Gastroesophageal sphincter (tissue), 4 donors: ENCODE measurements around the gene ZNF385B. TPM values are rescaled to one million over a fixed set of nuclear protein-coding genes. Genes with fewer than 3 reads are reported as not detected.

Experiments used
- ATAC-seq: fragments of 150-250 bp; one replicate; pipeline ENCODE4 v1.9.1; 2016; ENCODE audit warnings: mild to moderate bottlenecking, moderate library complexity
- H3K27ac ChIP-seq, 4 donors: fragments of 200-600 bp; sonication (generic) in 3 of 4; 1 replicate in 3 of 4; 2 replicates in 1 of 4; pipeline ENCODE4 v1.5.1; 2016 to 2019
- H3K27me3 ChIP-seq: fragments of 200-600 bp; sonication (generic); one replicate; pipeline ENCODE4 v1.5.1; 2019
- H3K36me3 ChIP-seq, 2 donors: fragments of 200-600 bp; sonication (generic); one replicate each; pipeline ENCODE4 v1.5.1; 2019; ENCODE audit warnings: control low read depth in 1 of 2
- H3K4me1 ChIP-seq, 3 donors: fragments of 200-600 bp; sonication (generic); 1 replicate in 2 of 3; 2 replicates in 1 of 3; pipeline ENCODE4 v1.5.1; 2016 to 2019; ENCODE audit warnings: control low read depth in 2 of 3
- H3K4me3 ChIP-seq, 2 donors: fragments of 200-600 bp; sonication (generic); one replicate each; pipeline ENCODE4 v1.5.1; 2019; ENCODE audit warnings: mild to moderate bottlenecking in 1 of 2, moderate library complexity in 1 of 2
- H3K9me3 ChIP-seq, 3 donors: fragments of 200-600 bp; sonication (generic); one replicate each; pipeline ENCODE4 v1.5.1; 2017 to 2019; ENCODE audit warnings: control low read depth in 2 of 3
- CTCF ChIP-seq, 4 experiments: fragments of 200-600 bp in 2 of 4; fragments of 450-650 bp in 2 of 4; sonication (generic) in 1 of 4; IDR thresholded peaks; one replicate each; pipeline ENCODE4 v1.5.1; 2017 to 2019; ENCODE audit warnings: antibody characterized with exemption in 4 of 4, mild to moderate bottlenecking in 2 of 4, moderate library complexity in 2 of 4
- EP300 ChIP-seq: sonication (generic); formaldehyde crosslinking; IDR thresholded peaks from one replicate; pipeline ENCODE4 v1.6.1; 2017; ENCODE audit warnings: antibody characterized with exemption, mild to moderate bottlenecking
- POLR2A ChIP-seq, 2 donors: fragments of 450-650 bp; IDR thresholded peaks; one replicate each; pipeline ENCODE4 v1.6.1; 2017; ENCODE audit warnings: antibody characterized with exemption in 2 of 2, mild to moderate bottlenecking in 2 of 2, moderate library complexity in 1 of 2
- POLR2AphosphoS5 ChIP-seq: sonication (generic); formaldehyde crosslinking; IDR thresholded peaks from one replicate; pipeline ENCODE4 v1.6.1; 2017; ENCODE audit warnings: antibody characterized with exemption
- WGBS, 2 donors: methylation state at CpG; one replicate each; pipeline ENCODE4 v1.1.5; 2018; ENCODE audit warnings: low coverage in 1 of 2; 5-methylcytosine and 5-hydroxymethylcytosine counted together
- total RNA-seq, 4 donors: library from RNA; depleted of rRNA; stranded (reverse); fragments of >200 nt; gene quantifications; one replicate each; pipeline ENCODE4 v1.1.0, GENCODE V29; 2016

ZNF385B gene
- total RNA-seq, 4 donors from 2014 or later, result 2.7 to 7.6 (median 3.9) TPM

- no peak overlapping the region for H3K4me3 ChIP-seq
- 75 to 83% methylated on average over 2 of the region's 2 CpGs for WGBS, 2 donors
- ATAC-seq, result no peak
- no peaks in the 10 kb centered on the region for H3K4me1 ChIP-seq
- no peak for TF ChIP-seq POLR2AphosphoS5
- TF ChIP-seq CTCF (IDR thresholded peaks at IDR 0.05), result no peak
- TF ChIP-seq POLR2A (IDR thresholded peaks at IDR 0.05), result no peak
- TF ChIP-seq EP300, result no peak
- no peaks in the 10 kb centered on the region for H3K27me3 ChIP-seq
- no peaks in the 10 kb centered on the region for H3K9me3 ChIP-seq
- no peak overlapping the region for H3K27ac ChIP-seq
- H3K36me3 ChIP-seq, result no peaks in the 10 kb centered on the region
Measured at GRCh38 chr2:179435566-179435965, 425.8 kb downstream of the ZNF385B start.

- Histone ChIP-seq H3K9me3 (no peaks in the 10 kb centered on the region), H3K27ac (no peak overlapping the region), H3K4me3 (no peak overlapping the region), H3K36me3 (no peaks in the 10 kb centered on the region), H3K27me3 (no peaks in the 10 kb centered on the region), H3K4me1 (no peaks in the 10 kb centered on the region)
- TF ChIP-seq CTCF (IDR thresholded peaks at IDR 0.05) (no peak), POLR2A (IDR thresholded peaks at IDR 0.05) (no peak), POLR2AphosphoS5 (no peak)
- WGBS, 2 donors, result 59 to 79% methylated on average over 3 to 4 of the region's 4 CpGs
- no peak for ATAC-seq
Measured at GRCh38 chr2:179435000-179435399, 426.4 kb downstream of the ZNF385B start.

- Histone ChIP-seq H3K27me3 (no peaks in the 10 kb centered on the region), H3K27ac (no peak overlapping the region), H3K4me3 (no peak overlapping the region), H3K9me3 (no peaks in the 10 kb centered on the region), H3K4me1 (peaks cover 0 to 2% (median 0%) of the 10 kb centered on the region in 3 donors), H3K36me3 (no peaks in the 10 kb centered on the region)
- 100% methylated on average over 1 of the region's 1 CpG; no CpG with 5 or more reads in 1 of the 2 donors for WGBS, 2 donors
- TF ChIP-seq EP300, result no peak
- no peak for TF ChIP-seq POLR2AphosphoS5
- no peak for TF ChIP-seq CTCF (IDR thresholded peaks at IDR 0.05)
- TF ChIP-seq POLR2A (IDR thresholded peaks at IDR 0.05), result no peak
- ATAC-seq, result no peak
Measured at GRCh38 chr2:179434357-179434756, 427.1 kb downstream of the ZNF385B start.

GRCh38 chr2:179432751-179433150, 428.7 kb downstream of the ZNF385B start:
- no peaks in the 10 kb centered on the region for H3K9me3 ChIP-seq
- WGBS, 2 donors, result 90% methylated on average over 2 to 3 of the region's 3 CpGs
- no peak for TF ChIP-seq POLR2A (IDR thresholded peaks at IDR 0.05)
- TF ChIP-seq EP300, result no peak
- TF ChIP-seq CTCF (IDR thresholded peaks at IDR 0.05), result no peak
- TF ChIP-seq POLR2AphosphoS5, result no peak
- H3K4me1 ChIP-seq, result peaks cover 0 to 9% (median 0%) of the 10 kb centered on the region in 3 donors
- H3K36me3 ChIP-seq, result no peaks in the 10 kb centered on the region
- no peaks in the 10 kb centered on the region for H3K27me3 ChIP-seq
- H3K4me3 ChIP-seq, result no peak overlapping the region
- no peak for ATAC-seq
- no peak overlapping the region for H3K27ac ChIP-seq

- TF ChIP-seq POLR2AphosphoS5, result no peak
- TF ChIP-seq EP300, result no peak
- TF ChIP-seq POLR2A (IDR thresholded peaks at IDR 0.05), result no peak
- no peak for TF ChIP-seq CTCF (IDR thresholded peaks at IDR 0.05)
- H3K36me3 ChIP-seq, result no peaks in the 10 kb centered on the region
- WGBS, 2 donors, result 91% methylated on average over 2 of the region's 2 CpGs; no CpG with 5 or more reads in 1 of the 2 donors
Measured at GRCh38 chr2:179429597-179429996, 431.8 kb downstream of the ZNF385B start.

More at GRCh38 chr2:179429597-179429996, 431.8 kb downstream of the ZNF385B start:
- no peaks in the 10 kb centered on the region for H3K9me3 ChIP-seq
- peaks cover 0 to 9% (median 0%) of the 10 kb centered on the region in 3 donors for H3K4me1 ChIP-seq
- H3K27ac ChIP-seq, result no peak overlapping the region
- no peak for ATAC-seq
- H3K27me3 ChIP-seq, result no peaks in the 10 kb centered on the region
- H3K4me3 ChIP-seq, result no peak overlapping the region
